GM21619 (cell line): ENCODE data around the gene IGSF8.
"Not testable (repeated sequence)": the region's sequence is repeated elsewhere in the genome, so short reads cannot be mapped to it uniquely, and the experiment has no call there.

ENCODE experiments used
- ATAC-seq: cut with Tn5 transposase; IDR thresholded peaks from one replicate; pipeline ENCODE4 v1.9.1; 2021; ENCODE audit not compliant: unreplicated experiment

The IGSF8 gene

DNA sequence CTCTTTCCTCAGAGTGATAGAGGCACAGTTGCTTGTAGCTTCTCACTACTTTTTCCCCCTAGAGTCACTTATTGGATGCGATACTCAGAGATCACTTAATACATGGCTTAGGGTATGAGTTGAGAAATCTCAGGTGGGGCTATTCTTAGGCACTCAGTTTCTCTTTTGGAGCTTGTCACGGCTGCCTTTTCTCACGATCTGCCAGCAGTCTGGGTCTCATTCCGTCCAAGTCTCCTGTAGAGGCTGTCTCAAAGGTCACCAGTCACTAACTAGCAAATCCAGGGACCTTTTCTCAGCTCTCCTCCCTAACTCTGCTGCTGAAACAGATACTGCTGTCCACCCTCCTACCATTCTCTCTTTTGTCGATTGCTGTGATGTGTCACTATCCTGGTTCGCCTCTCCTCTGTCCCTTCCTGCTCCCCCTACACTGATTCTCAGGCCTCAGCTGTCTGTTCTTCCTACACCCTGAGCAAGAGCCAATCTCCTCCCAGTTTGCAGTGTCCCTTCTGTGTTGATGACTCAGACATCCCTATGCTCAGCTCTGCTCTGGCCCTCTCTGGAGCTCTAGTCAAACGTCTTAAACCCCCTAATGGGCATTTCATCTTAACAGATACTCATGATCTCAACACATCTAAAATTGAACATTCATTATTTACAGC, 29.6 kb upstream of the IGSF8 start:
- no peak for ATAC-seq

DNA sequence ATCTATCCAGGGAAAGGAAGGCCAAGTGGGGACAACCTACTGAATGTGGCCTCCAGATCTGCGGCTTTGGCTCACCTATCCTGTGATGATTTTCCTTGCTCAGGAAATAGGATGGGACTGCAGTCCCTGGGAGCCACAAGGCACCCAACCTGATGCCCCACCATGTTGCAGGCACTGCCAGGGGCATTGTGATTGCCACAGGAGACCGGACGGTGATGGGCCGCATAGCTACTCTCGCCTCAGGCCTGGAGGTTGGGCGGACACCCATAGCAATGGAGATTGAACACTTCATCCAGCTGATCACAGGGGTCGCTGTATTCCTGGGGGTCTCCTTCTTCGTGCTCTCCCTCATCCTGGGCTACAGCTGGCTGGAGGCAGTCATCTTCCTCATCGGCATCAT, 29.0 kb upstream of the IGSF8 start:
- ATAC-seq = no peak

DNA sequence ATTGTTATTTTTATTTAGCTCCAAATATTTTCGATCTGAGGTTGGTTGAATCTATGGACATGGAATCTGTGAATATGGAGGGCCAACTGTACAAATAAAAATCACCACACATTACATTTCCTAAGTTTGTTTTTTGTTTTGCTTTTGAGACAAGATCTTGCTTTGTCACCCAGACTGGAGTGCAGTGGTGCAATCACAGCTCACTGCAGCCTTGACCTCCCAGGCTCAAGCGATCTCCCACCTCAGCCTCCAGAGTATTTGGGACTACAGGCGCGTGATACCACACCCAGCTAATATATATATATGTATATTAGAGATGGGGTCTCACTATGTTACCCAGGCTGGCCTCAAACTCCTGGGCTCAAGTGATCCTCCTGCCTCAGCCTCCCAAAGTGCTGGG, 27.9 kb upstream of the IGSF8 start:
- ATAC-seq = not testable (repeated sequence)

DNA sequence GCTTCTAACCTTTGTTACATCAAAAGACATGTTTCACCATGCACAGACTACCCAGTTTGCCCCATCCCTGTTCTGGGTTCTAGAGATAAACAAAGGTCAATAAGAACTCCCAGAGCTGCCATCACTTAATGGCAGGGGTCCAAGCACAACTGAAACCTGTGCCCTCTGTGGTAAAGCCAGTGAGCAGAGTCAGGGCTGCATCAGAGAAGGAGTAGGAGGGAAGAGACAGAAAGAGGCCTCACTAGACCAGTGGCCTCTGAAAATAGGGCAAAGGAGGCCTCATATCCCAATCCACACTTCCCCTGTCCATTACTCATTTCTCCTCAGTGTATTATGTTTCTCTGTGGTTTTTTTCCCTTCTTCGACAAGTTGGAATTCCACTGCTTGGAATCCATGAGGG, 27.3 kb upstream of the IGSF8 start:
- no peak for ATAC-seq

DNA sequence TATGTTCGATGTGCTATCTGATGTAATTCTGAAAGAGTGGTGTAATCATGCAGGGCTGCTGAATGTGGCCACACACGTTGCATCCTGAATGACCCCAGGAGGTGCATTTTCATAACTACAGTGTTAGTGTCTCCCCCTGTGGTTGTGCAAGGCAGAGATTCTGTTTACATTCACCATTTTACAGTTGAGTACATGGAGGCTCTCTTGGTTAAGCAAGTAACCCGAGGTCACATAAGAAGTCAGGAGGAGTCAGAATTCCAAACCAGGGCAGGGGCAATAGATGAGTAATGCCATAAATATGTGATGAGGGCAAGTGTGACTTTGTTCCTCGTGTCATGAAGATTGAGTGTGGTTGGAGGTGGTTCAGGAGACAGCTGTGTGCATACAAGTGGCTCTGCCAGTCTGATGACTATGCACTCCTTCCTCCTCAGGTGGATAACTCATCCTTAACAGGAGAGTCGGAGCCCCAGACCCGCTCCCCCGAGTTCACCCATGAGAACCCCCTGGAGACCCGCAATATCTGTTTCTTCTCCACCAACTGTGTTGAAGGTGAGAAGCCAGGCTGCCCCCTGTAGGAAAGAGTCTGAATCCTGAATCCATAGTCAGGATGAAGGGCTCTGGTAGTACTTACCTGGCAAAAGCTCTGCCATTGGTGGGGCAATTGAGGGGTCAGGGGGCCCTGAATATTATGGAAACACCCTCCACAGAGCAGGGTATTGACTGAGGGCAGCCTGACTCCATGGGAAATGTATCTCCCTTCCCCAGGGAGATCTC, 26.5 kb upstream of the IGSF8 start:
- ATAC-seq = no peak

DNA sequence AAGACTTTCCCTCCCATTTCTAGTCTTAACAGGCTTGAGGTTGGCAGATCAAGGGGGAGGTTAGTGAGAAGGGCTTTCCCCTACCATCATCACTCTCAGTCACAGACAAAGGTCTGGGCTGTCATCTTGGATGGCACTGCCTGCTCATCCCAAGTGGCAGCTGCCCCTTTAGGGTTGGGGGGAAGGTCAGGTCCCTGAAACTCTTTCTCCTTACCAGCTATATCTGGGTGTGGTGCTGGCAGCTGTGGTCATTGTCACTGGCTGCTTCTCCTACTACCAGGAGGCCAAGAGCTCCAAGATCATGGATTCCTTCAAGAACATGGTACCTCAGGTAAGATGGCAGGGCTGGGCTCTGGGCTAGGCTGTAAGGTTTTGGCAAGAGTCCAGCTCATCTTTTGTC, 25.3 kb upstream of the IGSF8 start:
- no peak for ATAC-seq

DNA sequence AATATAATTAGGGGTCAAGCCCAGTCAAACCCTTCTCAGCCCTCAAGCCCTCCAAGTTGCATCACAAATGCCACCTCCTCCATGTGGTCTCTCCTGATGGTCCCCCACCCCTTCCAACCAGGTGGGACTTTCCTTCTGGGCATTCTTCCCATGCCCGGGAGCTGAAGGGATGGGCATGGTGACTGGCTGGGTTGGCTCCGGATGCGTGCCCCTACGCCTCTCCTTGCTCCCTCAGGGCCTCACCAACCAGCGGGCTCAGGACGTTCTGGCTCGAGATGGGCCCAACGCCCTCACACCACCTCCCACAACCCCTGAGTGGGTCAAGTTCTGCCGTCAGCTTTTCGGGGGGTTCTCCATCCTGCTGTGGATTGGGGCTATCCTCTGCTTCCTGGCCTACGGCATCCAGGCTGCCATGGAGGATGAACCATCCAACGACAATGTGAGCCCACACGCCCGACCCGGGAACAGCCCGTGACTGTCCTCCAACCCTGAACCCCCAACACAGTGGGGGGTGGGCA, 24.6 kb upstream of the IGSF8 start:
- no peak for ATAC-seq

DNA sequence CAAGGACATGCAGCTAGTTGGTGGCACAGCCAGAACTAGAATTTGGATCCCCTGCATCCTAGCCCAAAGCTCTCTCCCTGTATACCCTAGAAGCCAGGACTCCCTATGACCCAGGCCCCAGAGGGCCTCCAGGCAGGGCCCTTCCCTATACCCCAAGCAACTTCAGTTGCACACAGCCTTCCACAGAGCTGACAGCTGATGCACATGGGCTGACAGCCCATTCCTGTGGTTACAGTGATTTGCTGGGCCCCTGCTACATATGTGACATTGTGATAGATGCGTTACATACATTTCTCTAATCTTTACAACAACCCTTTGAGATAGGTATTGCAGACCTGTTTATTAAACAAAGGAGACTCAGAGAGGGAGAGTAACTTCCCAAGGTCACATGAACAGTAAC, 23.0 kb upstream of the IGSF8 start:
- no peak for ATAC-seq

DNA sequence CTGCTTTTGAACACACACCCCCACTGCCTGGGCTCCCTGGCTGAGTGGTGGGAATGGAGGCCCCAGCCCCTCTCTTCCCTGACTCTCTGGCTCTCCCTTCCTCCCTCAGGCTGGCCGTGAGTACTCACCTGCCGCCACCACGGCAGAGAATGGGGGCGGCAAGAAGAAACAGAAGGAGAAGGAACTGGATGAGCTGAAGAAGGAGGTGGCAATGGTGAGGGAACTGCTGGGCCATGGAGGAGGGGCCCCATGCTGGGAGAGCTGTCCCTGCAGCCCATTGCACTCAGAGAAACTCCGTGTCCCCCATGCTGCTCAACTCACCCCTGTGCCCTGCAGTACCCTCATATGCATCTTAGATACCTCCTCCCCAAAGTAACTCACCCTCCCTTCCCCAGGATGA, 22.4 kb upstream of the IGSF8 start:
- no peak for ATAC-seq

DNA sequence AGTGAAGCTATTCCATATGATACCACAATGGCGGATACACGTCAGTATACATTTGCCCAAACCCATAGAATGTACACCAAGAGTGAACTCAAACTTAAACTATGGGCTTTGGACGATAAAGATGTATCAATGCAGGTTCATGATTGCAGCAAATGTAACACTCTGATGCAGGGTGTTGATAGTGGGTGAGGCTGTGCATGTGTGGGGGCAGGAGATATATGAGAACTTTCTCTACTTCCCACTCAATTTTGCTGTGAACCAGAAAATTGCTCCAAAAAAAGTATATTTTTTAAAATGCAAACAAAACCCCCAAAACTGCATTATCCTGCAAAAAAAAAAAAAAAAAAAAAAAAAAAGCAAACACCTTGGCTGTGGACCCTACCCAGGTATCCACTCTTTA, 20.5 kb upstream of the IGSF8 start:
- no peak for ATAC-seq

DNA sequence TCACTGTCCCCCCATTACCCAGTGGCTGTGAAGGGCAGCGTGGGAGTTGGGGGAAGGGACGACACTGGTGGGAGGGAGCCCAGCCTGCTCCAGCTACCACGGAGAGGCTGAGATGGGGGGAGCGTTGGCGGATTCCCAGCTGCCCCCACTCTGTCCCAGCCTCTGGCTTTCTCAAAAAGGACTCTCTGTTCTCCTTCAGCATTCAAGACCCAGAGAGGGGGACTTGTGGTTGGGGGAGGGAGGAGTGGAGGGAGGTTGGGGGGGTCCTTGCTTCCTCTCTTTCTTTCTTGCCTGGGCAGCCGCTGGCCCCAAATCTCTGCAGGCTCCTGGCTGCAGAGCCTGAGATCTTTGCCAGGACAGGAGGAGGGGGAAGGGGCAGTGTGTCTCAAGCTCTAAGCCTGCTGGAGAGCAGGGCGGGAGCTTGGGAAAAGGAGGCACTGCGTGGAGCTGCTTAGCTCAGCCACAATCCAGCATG, 19.3 kb upstream of the IGSF8 start:
- no peak for ATAC-seq

DNA sequence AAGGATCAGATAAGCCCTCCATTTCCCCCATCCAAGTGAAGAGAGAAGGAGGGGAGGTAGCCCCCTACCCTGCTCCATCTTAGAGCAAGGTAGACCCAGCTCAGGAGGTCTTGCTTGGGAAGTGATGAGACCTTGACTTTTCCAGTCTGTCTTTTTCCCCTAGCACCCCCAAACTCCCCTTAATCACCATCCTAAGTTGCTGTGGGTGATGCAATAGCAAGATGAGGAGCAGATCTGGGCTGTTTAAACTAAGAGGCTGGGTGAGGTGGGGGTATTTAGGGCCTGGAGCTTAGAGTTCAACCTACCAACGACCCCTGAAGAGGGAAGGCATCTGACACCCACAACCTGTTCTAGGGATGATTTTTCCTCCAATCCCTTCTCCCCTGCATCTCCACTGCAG, 18.9 kb upstream of the IGSF8 start:
- ATAC-seq = no peak

DNA sequence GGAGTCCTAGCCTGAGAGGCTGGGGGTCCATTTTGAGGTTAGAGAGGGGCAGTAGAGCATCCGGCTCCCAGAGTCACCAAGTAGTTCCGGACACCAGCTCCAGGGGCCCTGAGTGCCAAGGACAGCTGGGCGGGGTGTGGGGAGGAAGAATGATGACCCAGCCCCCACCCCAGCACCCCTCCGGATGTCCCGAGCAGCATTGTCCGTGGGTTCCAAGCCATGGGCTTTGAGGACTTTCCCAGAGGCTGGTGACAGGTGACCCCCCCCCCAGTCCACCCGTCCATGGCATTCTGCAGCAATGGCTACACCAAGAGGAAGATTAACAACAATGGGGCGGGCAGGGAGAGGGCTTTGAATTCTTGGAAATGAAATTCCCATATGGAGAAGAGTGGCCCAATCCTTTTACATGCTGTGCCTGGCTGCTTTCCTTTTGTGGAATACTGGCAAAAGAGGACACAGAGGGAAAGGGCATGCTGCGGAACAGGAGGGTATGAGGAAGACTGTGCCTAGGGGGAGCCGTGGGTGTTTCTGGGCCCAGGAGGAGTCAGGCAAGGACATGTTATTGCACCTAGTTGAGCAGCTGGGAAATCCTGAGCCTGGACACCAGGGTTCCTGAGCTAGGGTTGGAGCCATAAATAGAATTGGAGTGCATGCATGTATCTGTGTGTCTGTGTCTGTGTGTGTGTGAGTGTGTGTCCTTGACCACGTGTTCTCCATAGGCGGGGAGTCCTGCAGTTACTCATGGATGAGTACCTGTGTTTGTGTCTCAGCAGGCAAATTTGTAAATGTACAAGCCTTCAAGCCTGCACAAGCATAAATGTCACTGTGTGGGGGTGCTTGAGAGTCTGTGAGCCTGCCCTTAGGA, 18.1 kb upstream of the IGSF8 start:
- no peak for ATAC-seq

DNA sequence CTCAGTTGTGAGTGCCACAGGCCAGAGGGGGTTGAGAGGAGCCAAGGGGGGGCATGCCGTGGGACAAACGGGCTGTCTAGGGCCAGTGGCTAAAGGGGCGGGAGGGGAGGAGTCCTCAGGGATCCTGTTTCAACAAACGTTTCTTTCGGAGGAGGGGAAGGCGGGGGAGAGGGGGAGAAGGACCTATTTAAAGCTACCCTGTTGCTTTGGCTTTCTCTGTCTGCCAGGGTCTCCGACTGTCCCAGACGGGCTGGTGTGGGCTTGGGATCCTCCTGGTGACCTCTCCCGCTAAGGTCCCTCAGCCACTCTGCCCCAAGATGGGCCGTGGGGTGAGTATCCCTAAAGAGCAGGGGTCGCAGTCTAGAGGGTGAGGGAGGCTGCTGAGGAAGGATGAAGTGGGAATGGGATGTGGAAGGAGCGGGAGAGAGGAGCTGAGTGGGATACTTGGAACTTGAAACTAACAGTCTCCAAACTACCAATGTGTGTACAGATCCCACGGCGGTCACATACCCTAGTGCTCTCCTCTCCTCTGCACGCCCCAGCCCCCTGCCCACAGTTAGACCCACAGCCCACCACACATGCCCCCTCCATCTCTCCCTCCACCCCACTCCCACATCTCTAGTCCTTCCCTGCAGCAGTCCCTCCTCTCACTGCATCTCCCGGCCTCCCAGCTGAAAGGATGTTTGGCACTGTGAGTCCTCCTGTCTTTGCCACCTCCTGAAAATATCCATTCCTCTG, 17.3 kb upstream of the IGSF8 start, which contains the start of gene ATP1A2:
Gene ATP1A2 (plus strand): TSS at position 215 of the 738 bp plus-strand sequence. CDS start 103 bp downstream, at position 318.
- no peak for ATAC-seq

DNA sequence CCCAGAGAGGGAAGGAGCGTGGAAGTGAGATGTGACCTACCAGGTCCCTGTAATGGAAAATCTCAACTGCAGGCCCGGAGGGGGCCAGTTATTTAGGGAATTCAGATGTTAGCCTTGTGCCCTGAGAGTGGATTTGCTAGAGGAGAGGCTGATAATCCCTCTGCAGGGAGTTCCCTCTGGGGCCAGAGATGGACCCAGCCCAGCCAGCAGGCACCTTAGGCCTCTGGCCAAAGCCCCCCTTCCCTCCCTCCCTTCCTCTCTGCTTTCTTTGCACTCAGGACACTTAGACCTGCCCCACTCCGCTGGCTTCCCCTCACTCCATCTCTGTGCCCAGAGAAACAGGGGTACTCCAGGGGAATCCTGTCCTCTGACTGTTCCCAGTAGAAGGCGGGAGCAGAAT, 15.7 kb upstream of the IGSF8 start:
- no peak for ATAC-seq

DNA sequence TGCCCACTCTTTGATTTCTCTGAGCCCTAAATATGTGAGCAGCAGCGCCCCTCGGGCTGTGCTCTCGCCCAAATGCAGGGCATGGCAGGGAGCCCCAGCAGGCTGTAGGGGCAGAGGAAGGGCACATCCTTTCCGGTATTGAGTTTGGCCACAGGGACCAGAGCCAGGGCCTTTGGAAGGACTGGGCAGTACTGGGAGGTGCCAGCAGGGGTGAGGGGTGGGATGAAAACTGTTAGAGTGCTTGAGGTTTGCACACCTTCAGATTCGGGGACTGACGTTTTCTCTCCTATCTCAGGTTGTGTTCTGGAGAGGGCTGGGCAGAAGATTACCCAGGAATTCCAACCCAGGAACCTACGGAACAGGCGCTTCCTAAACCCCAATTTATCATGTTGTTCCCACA, 15.0 kb upstream of the IGSF8 start:
- ATAC-seq = no peak

DNA sequence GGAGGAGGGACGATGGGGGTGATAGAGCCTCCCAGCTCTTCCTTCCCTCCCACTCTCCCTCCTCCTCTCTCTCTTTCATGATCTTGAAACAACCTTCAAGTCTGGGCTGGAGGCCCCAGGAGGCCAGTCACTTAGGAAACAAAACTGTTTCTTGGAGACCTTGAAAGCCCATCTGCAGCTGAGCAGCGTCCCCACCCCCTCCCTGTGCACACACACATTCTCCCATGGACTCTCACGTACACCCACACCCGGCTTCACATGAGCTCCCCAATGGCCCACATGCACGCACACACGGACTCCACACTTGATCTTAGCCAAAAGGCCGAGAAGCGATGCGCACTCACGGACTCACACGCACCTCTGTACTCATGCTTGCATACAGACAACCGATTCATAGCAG, 13.9 kb upstream of the IGSF8 start:
- no peak for ATAC-seq

DNA sequence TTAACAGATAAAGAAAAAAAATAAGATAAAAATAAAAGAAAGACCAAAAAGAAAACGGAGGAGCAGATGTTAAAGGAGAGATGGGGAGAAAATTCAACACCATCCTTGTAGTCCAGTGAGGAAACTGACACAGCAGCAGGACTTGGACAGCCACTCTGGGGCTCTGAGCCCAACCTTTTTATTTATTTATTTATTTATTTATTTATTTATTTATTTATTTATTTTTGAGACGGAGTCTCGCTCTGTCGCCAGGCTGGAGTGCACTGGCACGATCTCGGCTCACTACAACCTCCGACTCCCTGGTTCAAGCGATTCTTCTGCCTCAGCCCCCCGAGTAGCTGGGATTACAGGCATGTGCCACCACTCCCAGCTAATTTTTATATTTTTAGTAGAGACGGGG, 13.0 kb upstream of the IGSF8 start:
- not testable (repeated sequence) for ATAC-seq

DNA sequence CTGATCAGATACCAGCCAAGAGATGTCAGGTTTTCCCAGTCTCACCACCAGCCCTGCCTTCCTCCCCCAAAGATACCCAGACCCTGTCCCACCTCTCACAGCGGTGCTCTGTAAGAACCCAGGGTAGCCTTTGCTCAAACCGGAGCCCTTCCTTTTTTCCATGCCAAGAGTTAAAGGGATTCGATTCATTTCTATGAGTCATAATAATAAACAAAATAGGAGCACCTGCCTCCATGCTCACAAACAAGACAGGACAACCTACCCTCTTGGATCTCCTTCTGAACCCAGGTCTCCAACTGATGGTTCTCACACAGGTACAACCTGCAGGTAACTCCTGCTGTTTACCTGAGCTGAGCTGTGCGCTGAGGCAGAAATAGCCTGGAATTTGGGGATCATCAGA, 11.3 kb upstream of the IGSF8 start:
- no peak for ATAC-seq

DNA sequence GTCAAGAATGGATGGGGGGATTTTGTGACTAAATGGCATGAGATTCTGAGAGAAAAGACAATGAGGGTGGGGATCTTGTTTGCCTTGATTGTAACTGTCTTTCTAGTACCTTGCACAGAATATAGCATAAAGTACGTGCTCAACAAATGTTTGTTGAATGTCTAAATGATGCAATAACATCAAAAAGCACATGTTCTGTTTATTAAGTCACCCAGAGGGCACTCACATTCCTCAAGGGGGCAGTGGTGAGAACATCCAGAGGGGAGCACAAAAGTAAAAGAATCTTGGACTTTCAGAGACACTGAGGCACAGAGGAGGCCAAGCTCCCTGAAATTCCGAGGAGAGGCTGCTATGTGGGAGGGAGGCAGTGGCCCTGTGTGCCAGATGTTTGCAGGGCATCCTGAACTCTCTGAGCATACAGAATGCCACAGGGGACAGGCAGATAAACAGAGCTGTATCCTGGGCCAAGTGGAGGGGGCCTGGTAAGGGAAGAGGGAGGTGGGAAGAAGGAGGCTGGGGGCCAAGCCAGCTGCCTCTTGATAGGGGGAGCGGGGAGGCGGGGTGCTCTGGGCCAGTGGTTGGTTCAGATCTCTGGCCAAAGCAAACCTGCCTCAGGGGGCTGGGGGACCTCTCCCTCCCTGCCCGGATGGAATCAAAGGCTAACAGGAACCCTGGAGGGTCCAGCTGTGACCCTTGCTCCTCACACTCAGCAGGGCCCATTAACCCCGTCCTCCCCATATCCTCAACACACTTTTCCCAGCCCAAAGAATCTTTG, 10.7 kb upstream of the IGSF8 start:
- ATAC-seq = no peak
